H1 (cell line): ENCODE results near the gene CXCR4. TPM values are rescaled to one million over a fixed set of nuclear protein-coding genes. Genes with fewer than 3 reads are reported as not detected.

Experiments
- CREB1 ChIP-seq: IDR thresholded peaks from 2 replicates; pipeline ENCODE4 v1.6.1; 2012; ENCODE audit warnings: inconsistent platforms
- NRF1 ChIP-seq: IDR thresholded peaks from 2 replicates; pipeline ENCODE4 v1.6.1; 2011; ENCODE audit warnings: mild to moderate bottlenecking, low read depth, low read length, improper control_type of control experiment
- USF2 ChIP-seq: IDR thresholded peaks from 2 replicates; pipeline ENCODE4 v1.6.1; 2011; ENCODE audit warnings: low read length, improper control_type of control experiment
- ZNF274 ChIP-seq: IDR thresholded peaks from 2 replicates; pipeline ENCODE4 v1.7.0; 2012; ENCODE audit warnings: low read length, borderline replicate concordance; ENCODE audit errors: extremely low read depth
- polyA plus RNA-seq, 7 experiments: library from polyadenylated mRNA; depleted of rRNA in 3 of 7; stranded (reverse) in 5 of 7; unstranded in 2 of 7; fragments of >200 nt in 5 of 7; fragments of 200-250 nt in 2 of 7; gene quantifications; 1 replicate in 5 of 7; 2 replicates in 1 of 7; 4 replicates in 1 of 7; pipeline versions ENCODE4 v1.2.1 to v1.2.3, GENCODE V29; 2011 to 2013; ENCODE audit warnings: missing spikeins in 2 of 7, mixed read lengths in 2 of 7
- total RNA-seq: library from RNA; stranded (reverse); fragmentation: NEBNext Ultra II Directional; extraction: Animal tissue kit (Norgen Biotek cat#: 25700); gene quantifications from 2 replicates; pipeline ENCODE4 v1.2.1, GENCODE V29; 2021
- TF ChIP-seq, protein P1 (sequence below), 3 experiments: IDR thresholded peaks; 1 replicate in 2 of 3; 2 replicates in 1 of 3; pipeline versions ENCODE4 v1.5.1 to v1.6.1; 2011; ENCODE audit warnings: low read length in 3 of 3, mild to moderate bottlenecking in 3 of 3, inconsistent platforms in 2 of 3, low read depth in 1 of 3, moderate library complexity in 1 of 3; ENCODE audit not compliant: insufficient read depth in 1 of 3; ENCODE audit errors: control extremely low read depth in 1 of 3

Gene CXCR4
- total and polyA plus RNA-seq, 2 of the 8 experiments (the other 6 are each of a cell fraction or from before 2014, with no cell fraction given) = 1.8 to 2.8 TPM

DNA sequence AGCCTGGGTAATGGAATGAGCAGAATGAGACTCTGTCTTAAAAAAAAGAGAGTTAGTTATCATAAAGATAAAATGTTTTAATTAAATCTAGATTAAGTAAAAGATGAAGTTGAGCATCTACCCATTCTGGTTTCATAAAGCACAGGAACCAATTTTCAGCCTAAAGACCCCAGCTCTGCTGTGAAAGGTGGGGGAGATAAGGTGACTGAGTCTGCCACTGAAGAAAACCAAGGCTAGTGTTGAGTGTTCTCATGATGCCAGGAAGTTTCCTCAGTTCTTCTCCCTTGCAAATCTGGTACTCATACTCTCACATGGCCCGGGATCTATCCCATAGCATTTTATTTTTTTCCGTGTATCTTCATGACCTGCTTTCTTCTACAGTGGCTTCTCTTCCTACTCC, 10.4 kb upstream of the CXCR4 start (continued):
- TF ChIP-seq USF2 (no peak), ZNF274 (no peak), CREB1 (no peak), NRF1 (no peak)
- TF ChIP-seq, protein P1, sequence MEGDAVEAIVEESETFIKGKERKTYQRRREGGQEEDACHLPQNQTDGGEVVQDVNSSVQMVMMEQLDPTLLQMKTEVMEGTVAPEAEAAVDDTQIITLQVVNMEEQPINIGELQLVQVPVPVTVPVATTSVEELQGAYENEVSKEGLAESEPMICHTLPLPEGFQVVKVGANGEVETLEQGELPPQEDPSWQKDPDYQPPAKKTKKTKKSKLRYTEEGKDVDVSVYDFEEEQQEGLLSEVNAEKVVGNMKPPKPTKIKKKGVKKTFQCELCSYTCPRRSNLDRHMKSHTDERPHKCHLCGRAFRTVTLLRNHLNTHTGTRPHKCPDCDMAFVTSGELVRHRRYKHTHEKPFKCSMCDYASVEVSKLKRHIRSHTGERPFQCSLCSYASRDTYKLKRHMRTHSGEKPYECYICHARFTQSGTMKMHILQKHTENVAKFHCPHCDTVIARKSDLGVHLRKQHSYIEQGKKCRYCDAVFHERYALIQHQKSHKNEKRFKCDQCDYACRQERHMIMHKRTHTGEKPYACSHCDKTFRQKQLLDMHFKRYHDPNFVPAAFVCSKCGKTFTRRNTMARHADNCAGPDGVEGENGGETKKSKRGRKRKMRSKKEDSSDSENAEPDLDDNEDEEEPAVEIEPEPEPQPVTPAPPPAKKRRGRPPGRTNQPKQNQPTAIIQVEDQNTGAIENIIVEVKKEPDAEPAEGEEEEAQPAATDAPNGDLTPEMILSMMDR (IDR thresholded peaks at IDR 0.05; ENCODE audit: control extremely low read depth in 1 of 3, insufficient read depth in 1 of 3, low read depth in 1 of 3, low read length in 3 of 3) = no peak
